ENCODE data around the gene AKIRIN2.

The AKIRIN2 gene

GRCh38 chr6:87653074-87653962, 48.7 kb downstream of the AKIRIN2 start:
- DNase-seq, result no peak

DNA sequence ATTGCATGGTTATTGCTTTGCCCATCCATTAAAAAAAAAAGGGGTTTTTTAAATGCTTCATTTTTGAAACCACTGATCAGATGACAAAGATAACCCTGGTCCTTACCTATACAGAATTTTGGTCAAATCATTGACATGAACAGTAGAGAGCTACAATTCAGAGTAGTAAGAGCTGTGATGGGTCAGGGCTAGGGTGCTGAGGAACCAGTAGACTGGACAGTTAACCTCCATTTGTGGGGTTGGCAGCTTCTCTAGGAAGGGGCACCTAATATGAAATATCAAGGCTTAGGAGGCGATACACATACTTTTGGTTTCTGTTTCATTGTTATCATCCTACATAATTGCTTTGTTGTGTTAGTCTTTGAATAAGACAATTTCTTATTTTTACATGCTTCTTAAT, 57.0 kb downstream of the AKIRIN2 start:
- no peak for DNase-seq

DNA sequence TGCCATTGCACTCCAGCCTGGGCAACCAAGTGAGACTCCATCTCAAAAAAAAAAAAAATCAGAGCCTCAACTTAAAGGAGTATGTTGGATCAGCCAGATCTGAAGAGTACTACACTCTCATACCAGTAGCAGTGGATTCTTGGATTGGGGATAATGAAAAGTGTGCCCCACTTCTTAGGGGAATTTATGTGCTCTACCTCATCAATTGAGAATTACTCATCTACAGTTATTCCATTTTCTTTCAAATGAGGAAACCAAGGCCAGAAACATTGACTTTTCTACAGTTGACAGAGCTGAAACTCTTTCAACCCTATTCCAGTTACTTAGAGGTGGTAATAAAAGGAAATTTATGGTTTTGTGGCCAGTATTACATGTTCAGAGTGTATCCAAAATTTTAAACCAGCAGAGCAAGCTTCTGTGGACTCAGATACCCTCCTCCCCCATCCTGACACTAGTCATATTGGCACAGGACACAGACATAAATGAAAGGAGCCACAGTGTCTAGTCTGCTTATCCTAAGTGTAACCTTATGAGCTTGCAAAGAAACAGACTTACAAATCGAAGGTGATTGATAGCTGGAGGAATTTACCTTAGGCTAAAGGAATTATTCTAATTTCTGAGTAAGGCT, 60.9 kb downstream of the AKIRIN2 start:
- DNase-seq, result no peak

- no peak for DNase-seq
These were observed 62.7 kb downstream of the AKIRIN2 start for GRCh38 chr6:87639373-87639772.

DNA sequence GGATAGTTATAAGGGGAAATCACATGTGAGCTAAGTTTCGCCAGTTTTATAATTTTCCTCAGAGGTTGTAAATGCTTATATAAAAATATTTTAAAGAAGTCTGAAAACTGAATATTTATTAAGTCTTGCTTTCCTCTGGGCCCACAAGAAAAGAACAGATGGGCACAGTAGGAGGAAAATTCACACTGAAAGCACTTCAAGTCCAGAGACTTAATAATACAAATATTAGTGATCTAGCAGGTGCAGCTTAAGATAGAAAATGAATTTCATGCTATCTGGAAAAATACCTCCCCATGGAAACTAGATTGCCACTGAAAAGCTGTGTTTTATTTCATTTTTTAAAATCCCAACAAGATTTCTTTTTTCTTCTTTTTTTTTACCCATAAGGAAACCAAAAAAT, 64.9 kb downstream of the AKIRIN2 start:
- DNase-seq, result no peak

DNA sequence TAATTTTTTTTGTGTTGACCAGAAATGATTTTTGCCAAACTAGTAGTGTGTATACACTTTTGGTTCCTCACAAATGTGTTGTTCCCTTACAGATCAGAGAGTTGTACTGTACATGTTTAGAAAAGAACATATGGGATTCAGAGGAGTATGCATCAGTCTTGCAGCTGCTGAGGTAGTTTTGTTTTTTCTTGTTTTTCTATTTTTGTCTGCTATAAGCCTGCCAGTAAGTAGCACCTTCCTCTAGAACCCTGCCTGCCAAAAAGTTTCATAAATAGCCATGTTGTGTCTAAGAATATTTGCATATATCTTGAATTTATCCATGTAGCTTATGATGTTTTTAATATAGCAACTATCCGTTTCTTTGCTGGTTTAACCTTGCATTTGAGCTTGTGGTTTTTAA, 65.7 kb downstream of the AKIRIN2 start:
- DNase-seq, result no peak

GRCh38 chr6:87633851-87634250, 68.2 kb downstream of the AKIRIN2 start:
- DNase-seq, result no peak

GRCh38 chr6:87630746-87631145, 71.3 kb downstream of the AKIRIN2 start:
- DNase-seq, result no peak

DNA sequence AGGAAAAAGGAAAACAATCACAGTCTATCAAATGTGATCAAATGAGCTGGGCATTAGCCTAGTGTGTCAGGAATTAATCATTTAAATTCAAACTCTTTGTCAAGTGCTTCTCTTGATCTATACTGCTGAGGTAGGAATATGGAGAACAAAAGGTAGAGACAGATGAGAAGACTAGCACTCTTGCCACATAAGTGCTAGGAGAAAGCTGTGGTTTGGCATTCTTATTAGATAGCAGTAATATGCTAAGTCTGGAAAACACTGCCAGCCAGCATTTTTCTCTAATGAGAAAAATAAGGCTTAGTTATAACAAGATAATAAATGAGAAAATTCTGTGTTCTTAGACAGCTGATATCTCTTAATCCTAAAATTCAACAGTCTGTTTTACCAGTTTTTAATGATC, 73.2 kb downstream of the AKIRIN2 start:
- DNase-seq, result no peak

DNA sequence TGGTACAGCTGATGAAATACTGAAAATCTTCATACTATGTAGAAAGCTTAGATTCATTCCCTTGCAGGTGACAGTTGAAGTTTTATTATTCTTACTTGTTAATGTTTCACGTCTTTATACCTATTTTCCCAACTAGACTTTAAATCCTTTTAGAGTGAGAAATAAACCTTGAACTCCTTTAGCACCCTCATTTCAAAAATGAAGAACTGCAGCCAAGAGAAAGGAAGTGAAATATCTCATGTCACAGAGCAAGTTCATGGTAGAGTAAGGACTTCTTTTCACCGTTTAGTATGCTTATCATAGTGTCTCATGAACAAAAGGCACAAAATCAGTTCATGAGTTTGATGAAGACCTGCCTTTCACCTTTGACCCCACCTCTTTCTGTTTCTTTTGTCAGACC, 73.6 kb downstream of the AKIRIN2 start:
- DNase-seq, result no peak

All from stimulated activated CD4-positive, alpha-beta T cell treated with anti-CD3 and anti-CD28 coated beads, Interleukin-12 subunit alpha, Interleukin-12 subunit beta, amount 100 ng/mL, for 4 hours (primary cell).